WTC11 (cell line): ENCODE data around the gene SMAD5.

ENCODE experiments used
- NFYB ChIP-seq: sonication (generic); formaldehyde crosslinking; conservative IDR thresholded peaks from 2 replicates; pipeline ENCODE4 v1.8.0; 2022; ENCODE audit warnings: low read depth, missing genetic modification reagents
- ZBTB21 ChIP-seq: sonication (generic); formaldehyde crosslinking; IDR thresholded peaks from 2 replicates; pipeline ENCODE4 v1.8.1; 2023; ENCODE audit warnings: mild to moderate bottlenecking, missing genetic modification reagents, borderline replicate concordance
- ZNF317 ChIP-seq: sonication (generic); formaldehyde crosslinking; IDR thresholded peaks from 2 replicates; pipeline ENCODE4 v1.8.1; 2023; ENCODE audit warnings: low read depth, mild to moderate bottlenecking, moderate library complexity, missing genetic modification reagents, borderline replicate concordance
- TF ChIP-seq, protein P1 (sequence below): sonication (generic); formaldehyde crosslinking; conservative IDR thresholded peaks from 2 replicates; pipeline ENCODE4 v1.8.1; 2022; ENCODE audit warnings: mild to moderate bottlenecking, missing genetic modification reagents
- TF ChIP-seq, protein P2 (sequence below): fragments of 200-600 bp; IDR thresholded peaks from 2 replicates; pipeline ENCODE4 v1.8.0; 2022; ENCODE audit warnings: antibody characterized with exemption
- TF ChIP-seq, protein P3 (sequence below): sonication (generic); formaldehyde crosslinking; IDR thresholded peaks from 2 replicates; pipeline ENCODE4 v1.8.1; 2023; ENCODE audit warnings: mild to moderate bottlenecking, missing genetic modification reagents

DNA sequence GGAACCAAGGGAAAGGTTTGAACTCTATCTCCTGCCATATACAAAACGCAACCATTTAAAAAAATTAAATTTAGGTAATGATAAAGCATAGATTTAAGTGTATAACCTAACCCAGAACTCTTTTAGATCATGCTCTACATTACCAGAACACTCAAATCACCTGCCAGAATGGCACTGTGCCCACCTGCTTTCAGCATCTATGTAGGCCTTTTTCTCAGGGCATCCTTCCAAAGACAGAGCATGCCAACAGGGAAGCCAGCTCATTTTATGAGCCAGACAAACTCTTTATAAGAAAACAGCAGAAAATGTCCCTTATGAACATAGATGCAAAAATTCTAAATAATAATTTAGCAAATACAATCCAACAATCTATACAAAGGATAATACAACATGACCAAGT, 47.9 kb upstream of the SMAD5 start:
- TF ChIP-seq, protein P1, sequence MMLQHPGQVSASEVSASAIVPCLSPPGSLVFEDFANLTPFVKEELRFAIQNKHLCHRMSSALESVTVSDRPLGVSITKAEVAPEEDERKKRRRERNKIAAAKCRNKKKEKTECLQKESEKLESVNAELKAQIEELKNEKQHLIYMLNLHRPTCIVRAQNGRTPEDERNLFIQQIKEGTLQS (CRISPR knock-in tag), result no peak
- TF ChIP-seq, protein P2, sequence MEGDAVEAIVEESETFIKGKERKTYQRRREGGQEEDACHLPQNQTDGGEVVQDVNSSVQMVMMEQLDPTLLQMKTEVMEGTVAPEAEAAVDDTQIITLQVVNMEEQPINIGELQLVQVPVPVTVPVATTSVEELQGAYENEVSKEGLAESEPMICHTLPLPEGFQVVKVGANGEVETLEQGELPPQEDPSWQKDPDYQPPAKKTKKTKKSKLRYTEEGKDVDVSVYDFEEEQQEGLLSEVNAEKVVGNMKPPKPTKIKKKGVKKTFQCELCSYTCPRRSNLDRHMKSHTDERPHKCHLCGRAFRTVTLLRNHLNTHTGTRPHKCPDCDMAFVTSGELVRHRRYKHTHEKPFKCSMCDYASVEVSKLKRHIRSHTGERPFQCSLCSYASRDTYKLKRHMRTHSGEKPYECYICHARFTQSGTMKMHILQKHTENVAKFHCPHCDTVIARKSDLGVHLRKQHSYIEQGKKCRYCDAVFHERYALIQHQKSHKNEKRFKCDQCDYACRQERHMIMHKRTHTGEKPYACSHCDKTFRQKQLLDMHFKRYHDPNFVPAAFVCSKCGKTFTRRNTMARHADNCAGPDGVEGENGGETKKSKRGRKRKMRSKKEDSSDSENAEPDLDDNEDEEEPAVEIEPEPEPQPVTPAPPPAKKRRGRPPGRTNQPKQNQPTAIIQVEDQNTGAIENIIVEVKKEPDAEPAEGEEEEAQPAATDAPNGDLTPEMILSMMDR, result no peak
- TF ChIP-seq NFYB (CRISPR knock-in tag) (no peak), ZNF317 (CRISPR knock-in tag) (no peak), ZBTB21 (CRISPR knock-in tag) (no peak)
- TF ChIP-seq, protein P3, sequence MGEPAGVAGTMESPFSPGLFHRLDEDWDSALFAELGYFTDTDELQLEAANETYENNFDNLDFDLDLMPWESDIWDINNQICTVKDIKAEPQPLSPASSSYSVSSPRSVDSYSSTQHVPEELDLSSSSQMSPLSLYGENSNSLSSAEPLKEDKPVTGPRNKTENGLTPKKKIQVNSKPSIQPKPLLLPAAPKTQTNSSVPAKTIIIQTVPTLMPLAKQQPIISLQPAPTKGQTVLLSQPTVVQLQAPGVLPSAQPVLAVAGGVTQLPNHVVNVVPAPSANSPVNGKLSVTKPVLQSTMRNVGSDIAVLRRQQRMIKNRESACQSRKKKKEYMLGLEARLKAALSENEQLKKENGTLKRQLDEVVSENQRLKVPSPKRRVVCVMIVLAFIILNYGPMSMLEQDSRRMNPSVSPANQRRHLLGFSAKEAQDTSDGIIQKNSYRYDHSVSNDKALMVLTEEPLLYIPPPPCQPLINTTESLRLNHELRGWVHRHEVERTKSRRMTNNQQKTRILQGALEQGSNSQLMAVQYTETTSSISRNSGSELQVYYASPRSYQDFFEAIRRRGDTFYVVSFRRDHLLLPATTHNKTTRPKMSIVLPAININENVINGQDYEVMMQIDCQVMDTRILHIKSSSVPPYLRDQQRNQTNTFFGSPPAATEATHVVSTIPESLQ (CRISPR knock-in tag), result no peak
